ENCODE results near the gene TUBGCP3.

DNA sequence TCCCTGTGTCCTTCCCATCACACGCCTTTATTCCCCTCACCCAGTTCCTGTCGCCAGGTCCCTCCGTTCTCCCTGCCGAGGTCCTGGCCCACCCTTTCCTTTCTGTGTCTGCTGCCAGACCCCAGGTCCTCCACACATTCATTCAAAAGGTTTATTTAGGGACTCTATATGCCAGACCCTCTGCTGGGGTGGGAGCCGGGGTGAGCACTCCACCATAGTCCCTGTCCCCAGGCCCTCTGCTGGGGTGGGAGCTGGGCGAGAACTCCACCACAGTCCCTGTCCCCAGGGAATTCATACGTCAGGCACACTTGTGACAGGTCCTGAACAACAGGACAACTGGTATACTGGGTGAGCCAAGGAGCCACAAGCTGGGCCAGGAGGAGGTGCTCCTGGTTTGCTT is 34.4 kb upstream of the TUBGCP3 start:
- TF ChIP-seq EZH2 (IDR thresholded peaks at IDR 0.05; ENCODE audit: borderline replicate concordance, low read length): no peak
- TF ChIP-seq, protein P1, sequence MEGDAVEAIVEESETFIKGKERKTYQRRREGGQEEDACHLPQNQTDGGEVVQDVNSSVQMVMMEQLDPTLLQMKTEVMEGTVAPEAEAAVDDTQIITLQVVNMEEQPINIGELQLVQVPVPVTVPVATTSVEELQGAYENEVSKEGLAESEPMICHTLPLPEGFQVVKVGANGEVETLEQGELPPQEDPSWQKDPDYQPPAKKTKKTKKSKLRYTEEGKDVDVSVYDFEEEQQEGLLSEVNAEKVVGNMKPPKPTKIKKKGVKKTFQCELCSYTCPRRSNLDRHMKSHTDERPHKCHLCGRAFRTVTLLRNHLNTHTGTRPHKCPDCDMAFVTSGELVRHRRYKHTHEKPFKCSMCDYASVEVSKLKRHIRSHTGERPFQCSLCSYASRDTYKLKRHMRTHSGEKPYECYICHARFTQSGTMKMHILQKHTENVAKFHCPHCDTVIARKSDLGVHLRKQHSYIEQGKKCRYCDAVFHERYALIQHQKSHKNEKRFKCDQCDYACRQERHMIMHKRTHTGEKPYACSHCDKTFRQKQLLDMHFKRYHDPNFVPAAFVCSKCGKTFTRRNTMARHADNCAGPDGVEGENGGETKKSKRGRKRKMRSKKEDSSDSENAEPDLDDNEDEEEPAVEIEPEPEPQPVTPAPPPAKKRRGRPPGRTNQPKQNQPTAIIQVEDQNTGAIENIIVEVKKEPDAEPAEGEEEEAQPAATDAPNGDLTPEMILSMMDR (conservative IDR thresholded peaks at IDR 0.05 in 1 of 2, IDR thresholded peaks at IDR 0.05 in 1 of 2; ENCODE audit: extremely low read depth in 1 of 2, insufficient read depth in 1 of 2, low read depth in 1 of 2, low read length in 2 of 2): no peak
